Thoracic aorta endothelial cell (primary cell): ENCODE results near the gene TAF11L2. TPM values are rescaled to one million over a fixed set of nuclear protein-coding genes. Genes with fewer than 3 reads are reported as not detected.

Experiments used
- small RNA-seq: library from RNA; depleted of rRNA; stranded (forward); fragments of <200 nt; gene quantifications from one replicate; pipeline ENCODE3, GENCODE V24; 2012
- total RNA-seq: library from RNA; depleted of rRNA; stranded (reverse); fragments of >200 nt; gene quantifications from 2 replicates; pipeline ENCODE4 v1.2.3, GENCODE V29; 2012

Gene TAF11L2
- total RNA-seq: not detected in 2 replicates

DNA sequence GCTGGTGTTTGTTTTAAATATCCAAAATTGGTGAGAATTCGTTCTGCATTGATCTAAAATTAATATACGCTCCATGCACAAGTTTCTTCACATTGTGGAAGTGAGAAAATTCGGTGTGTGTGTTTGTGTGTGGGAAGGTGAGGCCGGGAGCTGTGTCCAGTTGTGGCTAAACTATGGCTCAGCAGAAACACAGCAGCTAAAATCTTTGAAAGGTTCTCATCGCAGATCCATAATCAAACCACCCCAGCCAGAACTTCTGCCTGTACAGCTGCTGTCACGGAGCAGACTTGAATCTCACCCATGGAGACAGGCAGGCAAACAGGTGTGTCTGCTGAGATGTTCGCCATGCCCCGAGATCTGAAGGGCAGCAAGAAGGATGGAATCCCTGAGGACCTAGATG is at the start of gene TAF11L2:
TAF11L2 (plus strand) TSS at position 301 of the 400 bp plus-strand sequence.

DNA sequence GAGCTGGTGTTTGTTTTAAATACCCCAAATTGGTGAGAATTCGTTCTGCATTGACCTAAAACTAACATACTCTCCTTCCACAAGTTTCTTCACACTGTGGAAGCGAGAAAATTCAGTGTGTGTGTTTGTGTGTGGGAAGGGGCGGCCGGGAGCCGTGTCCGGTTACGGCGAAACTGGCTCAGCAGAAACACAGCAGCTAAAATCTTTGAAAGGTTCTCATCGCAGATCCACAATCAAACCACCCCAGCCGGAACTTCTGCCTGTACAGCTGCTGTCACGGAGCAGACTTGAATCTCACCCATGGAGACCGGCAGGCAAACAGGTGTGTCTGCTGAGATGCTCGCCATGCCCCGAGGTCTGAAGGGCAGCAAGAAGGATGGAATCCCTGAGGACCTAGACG is 20.0 kb downstream of the TAF11L2 start, which contains the start of gene TAF11L3:
TAF11L3 (plus strand) TSS at position 301 of the 400 bp plus-strand sequence.

DNA sequence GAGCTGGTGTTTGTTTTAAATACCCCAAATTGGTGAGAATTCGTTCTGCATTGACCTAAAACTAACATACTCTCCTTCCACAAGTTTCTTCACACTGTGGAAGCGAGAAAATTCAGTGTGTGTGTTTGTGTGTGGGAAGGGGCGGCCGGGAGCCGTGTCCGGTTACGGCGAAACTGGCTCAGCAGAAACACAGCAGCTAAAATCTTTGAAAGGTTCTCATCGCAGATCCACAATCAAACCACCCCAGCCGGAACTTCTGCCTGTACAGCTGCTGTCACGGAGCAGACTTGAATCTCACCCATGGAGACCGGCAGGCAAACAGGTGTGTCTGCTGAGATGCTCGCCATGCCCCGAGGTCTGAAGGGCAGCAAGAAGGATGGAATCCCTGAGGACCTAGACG is 23.5 kb downstream of the TAF11L2 start, which contains the start of gene TAF11L4:
TAF11L4 (plus strand) TSS at position 301 of the 400 bp plus-strand sequence.

DNA sequence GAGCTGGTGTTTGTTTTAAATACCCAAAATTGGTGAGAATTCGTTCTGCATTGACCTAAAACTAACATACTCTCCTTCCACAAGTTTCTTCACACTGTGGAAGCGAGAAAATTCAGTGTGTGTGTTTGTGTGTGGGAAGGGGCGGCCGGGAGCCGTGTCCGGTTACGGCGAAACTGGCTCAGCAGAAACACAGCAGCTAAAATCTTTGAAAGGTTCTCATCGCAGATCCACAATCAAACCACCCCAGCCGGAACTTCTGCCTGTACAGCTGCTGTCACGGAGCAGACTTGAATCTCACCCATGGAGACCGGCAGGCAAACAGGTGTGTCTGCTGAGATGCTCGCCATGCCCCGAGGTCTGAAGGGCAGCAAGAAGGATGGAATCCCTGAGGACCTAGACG is 26.9 kb downstream of the TAF11L2 start, which contains the start of gene TAF11L5:
TAF11L5 (plus strand) TSS at position 301 of the 400 bp plus-strand sequence.

DNA sequence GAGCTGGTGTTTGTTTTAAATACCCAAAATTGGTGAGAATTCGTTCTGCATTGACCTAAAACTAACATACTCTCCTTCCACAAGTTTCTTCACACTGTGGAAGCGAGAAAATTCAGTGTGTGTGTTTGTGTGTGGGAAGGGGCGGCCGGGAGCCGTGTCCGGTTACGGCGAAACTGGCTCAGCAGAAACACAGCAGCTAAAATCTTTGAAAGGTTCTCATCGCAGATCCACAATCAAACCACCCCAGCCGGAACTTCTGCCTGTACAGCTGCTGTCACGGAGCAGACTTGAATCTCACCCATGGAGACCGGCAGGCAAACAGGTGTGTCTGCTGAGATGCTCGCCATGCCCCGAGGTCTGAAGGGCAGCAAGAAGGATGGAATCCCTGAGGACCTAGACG is 30.3 kb downstream of the TAF11L2 start, which contains the start of gene TAF11L6:
TAF11L6 (plus strand) TSS at position 301 of the 400 bp plus-strand sequence.

Small RNA genes lying within 50 kb of the gene (small RNA-seq; reads per million reads assigned to genes)
- gene AC106774.3: not detected

Other genes starting within 250 kb of the TAF11L2 start
- not detected in 2 replicates for gene TAF11L3, start 20.1 kb downstream of the TAF11L2 start, total RNA-seq
- not detected in 2 replicates for gene TAF11L4, start 23.6 kb downstream of the TAF11L2 start, total RNA-seq
- gene TAF11L5, start 27.0 kb downstream of the TAF11L2 start, total RNA-seq: not detected in 2 replicates
- gene TAF11L6, start 30.4 kb downstream of the TAF11L2 start, total RNA-seq: not detected in 2 replicates
- not detected in 2 replicates for gene TAF11L7, start 87.5 kb downstream of the TAF11L2 start, total RNA-seq
- not detected in 2 replicates for gene TAF11L8, start 92.7 kb downstream of the TAF11L2 start, total RNA-seq
- gene TAF11L9, start 96.2 kb downstream of the TAF11L2 start, total RNA-seq: not detected in 2 replicates
- not detected in 2 replicates for gene TAF11L10, start 99.6 kb downstream of the TAF11L2 start, total RNA-seq
- not detected in 2 replicates for gene TAF11L11, start 106.0 kb downstream of the TAF11L2 start, total RNA-seq
- gene TAF11L12, start 112.2 kb downstream of the TAF11L2 start, total RNA-seq: not detected in 2 replicates
- gene TAF11L13, start 133.9 kb downstream of the TAF11L2 start, total RNA-seq: not detected in 2 replicates
- gene TAF11L14, start 136.2 kb downstream of the TAF11L2 start, total RNA-seq: not detected in 2 replicates